Measurements from ENCODE around the gene ADAM15. TPM values are rescaled to one million over a fixed set of nuclear protein-coding genes. Genes with fewer than 3 reads are reported as not detected.

ADAM15 gene
- polyA plus RNA-seq, 2 of the 4 experiments (the other 2 are of a cell fraction), result 25.6 to 33.0 TPM

- Histone ChIP-seq H3K9me3 (no peaks in the 10 kb centered on the region), H3K4me1 (peaks cover 42% of the 10 kb centered on the region), H3K4me3 (no peak overlapping the region), H3K4me2 (no peak overlapping the region; the same call in 2 of the 3 replicates), H3K27ac (peak overlapping the region in 1 of 2 experiments; percentile 16; a peak in 1 of 6 replicates)
- FAIRE-seq, result no peak
- no peak for TF ChIP-seq NFE2L2 (conservative IDR thresholded peaks at IDR 0.05; ENCODE audit: low read length)
- WGBS (ENCODE audit: missing lambda C conversion rate), result 77% methylated on average over 12 of the region's 12 CpGs
- no peak for DNase-seq (ENCODE audit: low read depth in 1 of 2, low spot score in 1 of 2)
- POLR2A ChIA-PET, result no interaction called here
- CTCF ChIA-PET, result interaction anchor here (1.1 to 5.9 kb wide), 4 partner anchors 43 to 125 kb away, joined by 3 to 36 read pairs (median 10); no protein-coding TSS in a partner anchor
- ATAC-seq, result no peak
Observed at GRCh38 chr1:155043301-155043702, 7.8 kb upstream of the ADAM15 start.

- ChIA-PET POLR2A (interaction anchor here (0.7 kb wide), 1 partner anchor 79 kb away, joined by 6 read pairs; no protein-coding TSS in a partner anchor), CTCF (interaction anchor here (0.5 to 5.9 kb wide), 7 partner anchors 42 to 441 kb away, joined by 3 to 36 read pairs (median 5); no protein-coding TSS in a partner anchor)
- Histone ChIP-seq H3K27ac (peak overlapping the region; percentile 19 to 69; a peak in 3 of 6 replicates), H3K4me3 (no peak overlapping the region), H3K9me3 (no peaks in the 10 kb centered on the region), H3K4me1 (peaks cover 37% of the 10 kb centered on the region), H3K4me2 (no peak overlapping the region; the same call in 2 of the 3 replicates)
- WGBS (ENCODE audit: missing lambda C conversion rate), result 76% methylated on average over 3 of the region's 3 CpGs
- no peak for FAIRE-seq
- ATAC-seq, result no peak
- DNase-seq (ENCODE audit: low read depth in 1 of 2, low spot score in 1 of 2), result no peak
- TF ChIP-seq SREBF2 (IDR thresholded peaks at IDR 0.05), result no peak
- no peak for TF ChIP-seq HEYL (CRISPR knock-in tag; IDR thresholded peaks at IDR 0.05)
- TF ChIP-seq USF2 (IDR thresholded peaks at IDR 0.05), result no peak
- no peak for TF ChIP-seq CBX2 (IDR thresholded peaks at IDR 0.05; ENCODE audit: borderline replicate concordance, low read depth)
- TF ChIP-seq FOSB (CRISPR knock-in tag; IDR thresholded peaks at IDR 0.05), result no peak
- no peak for TF ChIP-seq MAX (IDR thresholded peaks at IDR 0.05)
- no peak for TF ChIP-seq ELK1 (IDR thresholded peaks at IDR 0.05; ENCODE audit: low read depth, low read length)
- no peak for TF ChIP-seq FOXS1 (CRISPR knock-in tag; IDR thresholded peaks at IDR 0.05)
- no peak for TF ChIP-seq RFX5 (IDR thresholded peaks at IDR 0.05)
- no peak for TF ChIP-seq CHD4 (IDR thresholded peaks at IDR 0.05; ENCODE audit: borderline replicate concordance)
- TF ChIP-seq MAZ (IDR thresholded peaks at IDR 0.05; ENCODE audit: borderline replicate concordance, low read depth, low read length), result no peak
- TF ChIP-seq EP300 (IDR thresholded peaks at IDR 0.05), result no peak
- no peak for TF ChIP-seq TFCP2L1 (CRISPR knock-in tag; IDR thresholded peaks at IDR 0.05)
- TF ChIP-seq TP53 (CRISPR knock-in tag; IDR thresholded peaks at IDR 0.05), result no peak
- no peak for TF ChIP-seq MAFK (IDR thresholded peaks at IDR 0.05; ENCODE audit: partially characterized antibody)
- no peak for TF ChIP-seq PHF8 (IDR thresholded peaks at IDR 0.05; ENCODE audit: borderline replicate concordance, low read depth)
- TF ChIP-seq FOSL2 (IDR thresholded peaks at IDR 0.05), result no peak
- TF ChIP-seq FOSL2 (CRISPR knock-in tag; IDR thresholded peaks at IDR 0.05), result no peak
- TF ChIP-seq HES2 (IDR thresholded peaks at IDR 0.05), result no peak
- no peak for TF ChIP-seq PBX3 (IDR thresholded peaks at IDR 0.05)
Observed at GRCh38 chr1:155043793-155044192, 7.3 kb upstream of the ADAM15 start.

- H3K4me3 ChIP-seq, result no peak overlapping the region
- FAIRE-seq, result no peak
- POLR2A ChIA-PET, result interaction anchor here (0.7 kb wide), 1 partner anchor 80 kb away, joined by 6 read pairs; no protein-coding TSS in a partner anchor
Observed at GRCh38 chr1:155044365-155044764, 6.8 kb upstream of the ADAM15 start.

More at GRCh38 chr1:155044365-155044764, 6.8 kb upstream of the ADAM15 start:
- H3K27ac ChIP-seq, result peak overlapping the region; percentile 69 to 86
- H3K9me3 ChIP-seq, result no peaks in the 10 kb centered on the region
- WGBS (ENCODE audit: missing lambda C conversion rate), result 75% methylated on average over 6 of the region's 6 CpGs
- peaks cover 32% of the 10 kb centered on the region for H3K4me1 ChIP-seq
- CTCF ChIA-PET, result interaction anchor here (0.5 to 5.9 kb wide), 12 partner anchors 38 to 440 kb away, joined by 3 to 36 read pairs (median 4); no protein-coding TSS in a partner anchor
- no peak for TF ChIP-seq RAD21 (conservative IDR thresholded peaks at IDR 0.05 in 1 of 2, IDR thresholded peaks at IDR 0.05 in 1 of 2)
- TF ChIP-seq ZSCAN20 (CRISPR knock-in tag; IDR thresholded peaks at IDR 0.05), result no peak
- no peak for TF ChIP-seq SREBF2 (IDR thresholded peaks at IDR 0.05)
- no peak for TF ChIP-seq PBX3 (IDR thresholded peaks at IDR 0.05)
- no peak for TF ChIP-seq RARB (CRISPR knock-in tag; IDR thresholded peaks at IDR 0.05)
- TF ChIP-seq RNF2 (IDR thresholded peaks at IDR 0.05; ENCODE audit: borderline replicate concordance, low read depth), result no peak
- no peak for TF ChIP-seq MAX (IDR thresholded peaks at IDR 0.05)
- TF ChIP-seq HEYL (CRISPR knock-in tag; IDR thresholded peaks at IDR 0.05), result no peak
- TF ChIP-seq EP300 (IDR thresholded peaks at IDR 0.05), result no peak
- peak overlapping the region; percentile 34 for H3K4me2 ChIP-seq
- DNase-seq (ENCODE audit: low read depth in 1 of 2, low spot score in 1 of 2) (no peak), ATAC-seq (no peak)

Measured in A549 (cell line).